D341Med (cell line): ENCODE results near the gene SBNO2.
A peak's percentile ranks its signal among the peaks of the same experiment; 100 is the strongest.
"Not testable (repeated sequence)": the region's sequence is repeated elsewhere in the genome, so short reads cannot be mapped to it uniquely, and the experiment has no call there.

ENCODE experiments used
- DNase-seq: peaks from one replicate; pipeline ENCODE4 v3.0.0; 2012; ENCODE audit warnings: low spot score

The SBNO2 gene

DNA sequence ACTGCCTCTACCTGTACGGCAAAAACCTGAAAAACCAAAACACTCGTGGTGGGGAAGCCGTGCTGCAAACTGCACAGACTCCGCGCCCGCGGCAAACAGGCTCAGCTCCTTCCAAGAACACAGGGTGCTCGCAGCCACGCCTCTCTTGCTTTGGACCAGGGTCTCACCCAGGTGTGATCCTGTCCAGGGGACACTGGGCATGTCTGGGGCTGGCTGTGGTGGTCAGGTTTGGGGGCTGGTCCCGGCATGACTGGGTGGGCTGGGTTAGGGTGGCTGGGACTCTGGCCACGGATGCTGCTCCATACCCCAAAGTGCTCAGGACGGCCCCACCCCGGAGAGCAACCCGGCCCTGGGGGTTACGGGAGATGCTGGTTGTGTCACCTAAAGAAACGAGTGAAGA is 56.4 kb downstream of the SBNO2 start:
- no peak for DNase-seq

- no peak for DNase-seq
Observed at GRCh38 chr19:1116726-1117581, 57.1 kb downstream of the SBNO2 start.

DNA sequence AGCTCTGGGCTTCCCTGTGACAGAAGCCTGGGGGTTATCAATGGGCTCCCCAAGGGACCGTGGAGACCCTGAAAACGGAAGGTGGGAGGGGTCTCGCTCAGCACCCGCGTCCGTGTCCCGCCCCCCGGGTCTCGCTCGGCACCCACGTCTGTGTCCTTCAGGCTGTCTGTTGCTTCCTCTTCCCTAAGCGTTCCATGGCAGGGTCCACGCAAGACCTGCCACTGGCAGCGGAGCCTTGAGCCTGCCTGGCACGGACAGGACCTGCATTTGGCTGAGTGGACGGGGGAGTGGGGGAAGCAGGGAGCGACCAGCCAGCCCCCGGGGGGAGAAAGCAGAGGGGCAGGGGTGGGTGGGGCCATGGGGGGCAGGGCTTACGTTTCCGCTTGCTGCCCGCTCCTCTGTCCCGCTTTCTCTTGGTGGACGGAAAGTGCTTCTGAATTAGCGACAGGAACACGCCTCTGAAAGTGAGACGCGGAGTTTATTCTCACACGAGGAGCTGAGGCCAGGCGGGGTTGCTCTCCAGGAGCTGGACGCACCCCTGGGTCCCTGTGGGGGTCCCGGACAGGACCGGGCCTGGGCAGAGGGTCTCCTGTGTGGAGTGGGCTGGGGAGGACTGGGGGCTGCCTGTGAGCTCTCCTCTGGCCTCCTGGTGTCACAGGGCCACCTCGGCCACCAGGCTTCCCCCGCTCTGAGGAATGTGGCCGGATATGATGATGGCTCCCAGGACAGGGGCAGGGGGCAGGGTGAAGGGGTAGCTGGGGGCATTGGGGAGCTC is 58.2 kb downstream of the SBNO2 start:
- DNase-seq = no peak

DNA sequence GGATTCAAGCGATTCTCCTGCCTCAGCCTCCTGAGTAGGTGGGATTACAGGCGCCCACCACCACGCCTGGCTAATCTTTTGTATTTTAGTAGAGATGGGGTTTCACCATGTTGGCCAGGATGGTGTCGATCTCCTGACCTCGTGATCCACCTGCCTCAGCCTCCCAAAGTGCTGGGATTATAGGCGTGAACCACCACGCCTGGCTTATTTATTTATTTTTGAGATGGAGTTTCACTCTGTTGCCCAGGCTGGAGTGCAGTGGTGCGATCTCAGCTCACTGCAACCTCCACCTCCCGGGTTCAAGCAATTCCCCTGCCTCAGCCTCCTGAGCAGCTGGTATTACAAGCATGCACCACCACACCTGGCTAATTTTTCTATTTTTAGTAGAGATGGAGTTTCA is 59.3 kb downstream of the SBNO2 start:
- not testable (repeated sequence) for DNase-seq

DNA sequence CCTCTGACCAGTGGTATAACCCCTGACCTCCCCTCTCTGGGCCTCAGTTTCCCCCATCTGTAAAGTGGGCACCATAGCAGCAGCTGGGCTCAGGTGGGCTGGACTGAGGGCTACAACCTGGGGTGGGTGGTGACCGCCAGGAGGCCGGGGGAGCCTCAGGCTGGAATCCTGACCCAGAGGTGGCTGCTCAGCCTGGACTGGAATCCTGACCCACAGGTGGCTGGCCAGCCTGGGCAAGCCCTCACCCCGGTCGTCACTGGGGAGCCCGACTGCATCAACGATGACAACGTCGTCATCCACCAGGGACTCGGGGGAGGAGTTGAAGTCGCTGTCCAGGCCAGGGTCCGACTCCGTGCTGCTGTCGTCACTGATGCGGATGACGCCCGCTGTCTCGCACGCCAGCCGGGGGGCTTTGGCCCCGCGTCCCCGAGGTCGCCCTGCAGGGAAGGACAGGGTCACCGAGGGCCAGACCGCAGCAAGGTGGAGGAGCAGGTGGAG is 60.0 kb downstream of the SBNO2 start:
- DNase-seq = no peak

DNA sequence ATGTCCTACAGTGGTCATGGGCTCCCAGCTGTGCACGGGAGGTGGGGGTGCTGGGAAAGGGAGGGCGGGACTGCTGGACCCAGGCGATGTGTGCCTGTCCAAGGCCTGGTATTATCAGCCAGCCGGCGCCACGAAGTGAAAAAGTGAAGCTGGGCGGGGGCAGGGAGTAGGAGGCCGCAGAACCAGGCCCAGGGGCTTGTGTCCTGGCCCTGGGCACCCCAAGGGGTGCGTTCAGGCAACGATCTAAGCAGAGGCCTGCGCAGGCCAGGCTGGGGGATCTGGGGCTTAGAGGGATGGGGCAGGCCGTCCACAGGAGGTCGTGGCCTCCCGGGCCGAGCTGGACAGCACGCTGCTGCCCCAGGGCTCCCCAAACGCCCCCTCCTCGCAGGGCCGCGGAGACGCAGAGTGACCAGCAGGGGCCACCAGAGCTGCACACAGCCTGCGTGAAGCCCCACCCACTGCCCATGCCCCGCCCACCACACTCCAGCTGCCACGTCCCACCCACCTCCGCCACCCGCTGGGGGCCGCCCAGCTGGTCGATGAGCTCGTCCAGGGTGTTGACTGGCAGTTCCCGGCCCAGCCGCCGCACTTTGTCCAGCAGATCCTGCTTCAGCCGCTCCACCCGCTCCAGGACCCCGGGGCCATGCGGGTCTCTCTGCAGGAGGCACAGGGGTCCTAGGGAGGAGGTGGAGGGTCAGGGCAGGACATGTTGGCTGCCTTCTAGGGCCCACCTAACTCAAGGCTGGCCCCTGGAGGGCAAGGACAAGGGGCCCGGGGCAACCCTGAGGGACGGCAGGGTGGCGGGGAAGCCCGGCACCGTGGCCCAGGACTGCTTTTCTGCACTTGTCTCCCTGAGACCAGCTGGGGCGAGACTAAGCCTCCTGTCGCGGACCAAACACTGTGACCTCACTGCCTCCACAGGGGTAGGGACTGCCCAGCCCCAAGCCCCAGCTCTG is 60.8 kb downstream of the SBNO2 start:
- peak; percentile 99 for DNase-seq

DNA sequence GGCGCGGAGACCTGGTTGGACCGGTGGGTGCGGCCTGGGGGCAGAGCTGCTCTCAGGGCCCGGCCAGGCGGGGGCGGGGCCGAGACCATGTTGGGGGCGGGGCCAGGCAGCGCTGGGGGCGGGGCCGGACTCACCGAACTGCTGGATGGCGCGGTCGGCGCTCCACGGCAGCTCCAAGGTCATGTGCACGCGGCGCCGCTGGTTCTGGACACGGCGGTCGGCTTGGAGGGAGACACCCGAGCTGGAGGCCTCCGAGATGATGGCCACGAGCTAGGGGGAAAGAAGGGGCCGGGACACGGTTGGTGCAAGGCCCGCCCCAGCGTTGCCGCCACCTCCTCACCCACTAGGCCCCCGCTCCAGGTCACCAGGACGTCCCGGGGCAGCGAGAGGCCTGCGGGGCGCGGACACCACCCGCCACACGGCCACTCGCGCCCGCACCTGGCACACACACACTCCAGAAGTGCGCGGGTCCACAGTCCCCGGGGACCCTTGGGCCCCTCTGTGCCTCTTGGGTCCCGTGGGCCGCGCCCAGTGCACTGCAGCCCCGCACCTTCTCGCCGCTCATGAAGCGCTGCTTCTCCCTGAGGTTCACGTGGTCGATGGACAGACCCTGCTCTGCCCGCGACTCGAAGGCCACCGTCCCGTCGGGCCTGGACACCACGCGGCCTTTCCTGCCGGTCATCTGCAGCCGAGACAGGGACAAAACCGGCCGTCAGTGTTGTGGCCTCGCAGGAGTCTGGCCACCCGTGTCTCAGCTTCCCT is 61.6 kb downstream of the SBNO2 start:
- peak; percentile 62 for DNase-seq

GRCh38 chr19:1111641-1112267 is 62.3 kb downstream of the SBNO2 start:
- no peak for DNase-seq

DNA sequence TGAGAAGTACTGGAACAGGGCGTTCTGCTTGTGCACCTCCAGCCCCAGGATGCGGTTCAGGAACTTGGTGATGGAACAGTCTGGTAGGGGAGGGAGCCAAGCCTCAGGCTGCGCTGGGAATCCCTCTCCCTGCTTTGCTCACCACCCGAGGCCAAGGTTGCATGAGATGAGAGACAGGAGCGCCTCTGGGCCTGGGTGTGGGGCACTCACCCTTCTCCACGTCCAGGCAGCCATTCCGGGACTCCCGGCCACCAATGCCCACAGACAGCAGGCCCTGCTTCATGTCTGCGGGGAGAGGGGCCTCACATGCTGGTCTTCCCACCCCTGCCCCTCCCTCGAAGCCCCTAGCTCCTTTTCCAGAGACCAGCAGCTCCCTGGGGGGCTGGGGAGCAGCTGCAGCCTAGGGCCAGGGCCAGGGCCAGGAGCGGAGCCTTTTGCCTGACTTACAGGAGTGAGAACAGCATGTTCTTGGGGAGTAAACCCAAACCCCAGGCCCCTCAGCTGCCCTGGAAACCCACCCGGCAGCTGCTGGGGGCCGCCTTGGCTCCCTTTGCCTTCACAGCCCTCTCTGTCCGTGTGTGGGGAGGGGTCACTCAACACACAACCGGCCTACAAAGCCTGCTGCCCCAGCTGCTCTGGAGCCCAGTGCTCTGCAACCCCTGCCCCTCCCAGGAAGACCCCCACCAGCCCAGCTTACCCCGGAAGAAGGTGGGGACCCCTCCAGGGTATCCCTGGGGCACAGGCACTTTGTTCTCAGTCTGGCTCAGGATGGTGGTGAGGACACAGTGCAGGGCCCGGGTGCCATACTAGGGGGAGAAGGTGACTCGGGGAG is 63.0 kb downstream of the SBNO2 start:
- DNase-seq = no peak

GRCh38 chr19:1109697-1110671 is 64.1 kb downstream of the SBNO2 start:
- no peak for DNase-seq

DNA sequence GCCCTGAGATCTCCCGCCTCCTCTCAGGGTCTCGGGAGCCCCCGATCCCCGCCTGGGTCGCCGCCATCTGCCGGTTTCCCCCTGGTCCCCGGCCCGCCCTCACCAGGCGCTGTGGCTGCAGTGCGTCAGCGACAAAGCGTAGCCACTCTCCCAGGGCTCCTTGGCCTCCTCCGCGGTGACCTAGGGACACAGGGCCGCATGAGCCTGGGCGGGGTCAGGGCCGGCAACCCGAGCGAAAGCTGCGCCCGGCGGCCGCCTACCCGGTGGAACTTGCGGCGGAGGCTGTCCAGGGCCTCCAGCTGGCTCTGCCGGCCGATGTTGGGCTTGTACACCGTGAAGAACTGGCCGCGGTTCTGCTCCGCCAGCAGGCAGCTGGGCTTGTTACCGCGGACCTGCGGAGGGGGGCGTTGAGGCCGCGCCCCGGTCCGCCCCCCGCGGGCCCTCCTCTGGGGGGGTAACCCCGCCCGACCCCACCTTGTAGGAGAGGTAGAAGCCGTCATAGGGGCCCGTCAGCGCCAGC is 65.0 kb downstream of the SBNO2 start:
- no peak for DNase-seq

DNA sequence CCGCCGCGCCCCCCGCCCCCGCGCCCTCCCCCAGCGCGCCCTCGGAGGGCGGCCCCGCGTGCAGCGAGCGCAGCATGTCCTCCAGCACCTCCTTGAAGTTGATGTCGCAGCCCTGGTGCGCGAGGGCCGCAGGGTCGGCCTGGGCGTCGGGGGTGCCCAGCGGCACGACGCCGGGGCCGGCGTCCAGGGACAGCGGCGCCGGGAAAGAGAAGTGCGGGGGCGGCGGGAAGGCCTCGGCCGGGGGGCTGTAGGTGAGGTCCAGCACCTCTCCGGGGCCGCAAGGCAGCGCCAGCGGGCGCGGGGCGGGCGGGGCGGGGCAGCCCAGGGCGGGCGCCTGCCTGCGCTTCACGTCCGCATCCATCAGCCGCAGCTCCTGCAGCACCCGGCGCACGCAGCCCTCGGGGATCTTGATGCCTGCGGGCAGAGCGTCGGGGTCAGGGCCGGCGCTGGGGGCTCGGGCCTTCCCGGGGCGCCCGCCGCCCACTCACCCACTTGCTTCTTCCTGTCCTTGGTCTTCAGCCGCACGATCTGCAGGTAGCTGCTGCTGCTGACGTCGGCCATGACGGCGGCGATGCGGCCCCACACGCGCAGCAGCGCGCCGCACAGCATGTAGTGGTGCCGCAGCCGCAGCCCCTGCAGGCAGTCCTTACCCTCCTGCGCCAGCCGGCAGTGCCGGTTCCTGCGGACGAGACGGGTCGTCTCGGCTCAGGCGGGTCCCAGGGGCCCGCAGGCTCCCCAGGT is 65.6 kb downstream of the SBNO2 start:
- DNase-seq = no peak

- DNase-seq = no peak
Observed at GRCh38 chr19:1107661-1108261, 66.3 kb downstream of the SBNO2 start.

- DNase-seq = no peak
Observed at GRCh38 chr19:1106841-1107660, 67.0 kb downstream of the SBNO2 start.

- DNase-seq = no peak
Observed at GRCh38 chr19:1105873-1106840, 67.9 kb downstream of the SBNO2 start.
